Fibroblast of skin of left quadriceps (primary cell): ENCODE measurements around the gene PACSIN1.

Source experiments
- DNase-seq, 2 experiments: peaks; one replicate each; pipeline ENCODE4 v3.0.0-alpha.2; 2013; ENCODE audit warnings: low read depth in 2 of 2

Gene PACSIN1

GRCh38 chr6:34465531-34466241 lies at the start of gene PACSIN1:
Gene PACSIN1, plus strand, starts transcription at chr6:34466076. Its CDS starts 60,230 bp downstream, at chr6:34526306.
- DNase-seq, result no peak

- DNase-seq, result no peak
These were observed 49.0 kb upstream of the PACSIN1 start for GRCh38 chr6:34416877-34417371.

- no peak for DNase-seq
These were observed 47.5 kb upstream of the PACSIN1 start for GRCh38 chr6:34418367-34418766.

- no peak for DNase-seq
These were observed 42.6 kb upstream of the PACSIN1 start for GRCh38 chr6:34423254-34423653.

GRCh38 chr6:34424200-34425131 lies 41.4 kb upstream of the PACSIN1 start:
- DNase-seq, result no peak

- no peak for DNase-seq
These were observed 40.8 kb upstream of the PACSIN1 start for GRCh38 chr6:34425132-34425497.

- DNase-seq, result peak; percentile 84 to 86
These were observed 40.1 kb upstream of the PACSIN1 start, which contains the start of gene RPS10 for GRCh38 chr6:34425498-34426410. Gene RPS10, minus strand, starts transcription at chr6:34426069. Its CDS starts 848 bp downstream, at chr6:34425221.

GRCh38 chr6:34435916-34436315 lies 30.0 kb upstream of the PACSIN1 start:
- no peak for DNase-seq

GRCh38 chr6:34436803-34437643 lies 28.9 kb upstream of the PACSIN1 start:
- no peak for DNase-seq

- no peak for DNase-seq
These were observed 28.3 kb upstream of the PACSIN1 start for GRCh38 chr6:34437644-34437970.

- no peak for DNase-seq
These were observed 27.2 kb upstream of the PACSIN1 start for GRCh38 chr6:34438705-34439104.

GRCh38 chr6:34439442-34439841 lies 26.4 kb upstream of the PACSIN1 start:
- DNase-seq, result no peak

- no peak for DNase-seq
These were observed 24.4 kb upstream of the PACSIN1 start for GRCh38 chr6:34441526-34441925.

- DNase-seq, result no peak
These were observed 20.5 kb upstream of the PACSIN1 start for GRCh38 chr6:34445313-34445860.

GRCh38 chr6:34447386-34447785 lies 18.5 kb upstream of the PACSIN1 start:
- DNase-seq, result no peak

- DNase-seq, result no peak
These were observed 18.0 kb upstream of the PACSIN1 start for GRCh38 chr6:34447910-34448309.

- no peak for DNase-seq
These were observed 14.7 kb upstream of the PACSIN1 start for GRCh38 chr6:34451192-34451591.

GRCh38 chr6:34455831-34456230 lies 10.0 kb upstream of the PACSIN1 start:
- no peak for DNase-seq

GRCh38 chr6:34457382-34457741 lies 8.5 kb upstream of the PACSIN1 start:
- DNase-seq, result no peak
